Thyroid gland (tissue), 4 donors: ENCODE measurements around the gene MAMLD1.

Experiments used
- CTCF ChIP-seq, 6 experiments: fragments of 200-600 bp in 3 of 6; fragments of 450-650 bp in 3 of 6; sonication (generic) in 3 of 6; IDR thresholded peaks; one replicate each; pipeline ENCODE4 v1.5.1; 2016 to 2019; ENCODE audit warnings: antibody characterized with exemption in 6 of 6, mild to moderate bottlenecking in 2 of 6, inconsistent platforms in 1 of 6, moderate library complexity in 1 of 6
- POLR2A ChIP-seq, 2 donors: fragments of 450-650 bp; IDR thresholded peaks; one replicate each; pipeline ENCODE4 v1.6.1; 2017; ENCODE audit warnings: antibody characterized with exemption in 2 of 2, mild to moderate bottlenecking in 2 of 2, moderate library complexity in 1 of 2

GRCh38 chrX:150482537-150483206 is 119.6 kb downstream of the MAMLD1 start:
- TF ChIP-seq CTCF (IDR thresholded peaks at IDR 0.05): no peak
- TF ChIP-seq POLR2A (IDR thresholded peaks at IDR 0.05): no peak
